Thyroid gland (tissue), 4 donors: ENCODE measurements around the gene ACIN1.

Experiments
- POLR2A ChIP-seq, 2 donors: fragments of 450-650 bp; IDR thresholded peaks; one replicate each; pipeline ENCODE4 v1.6.1; 2017; ENCODE audit warnings: antibody characterized with exemption in 2 of 2, mild to moderate bottlenecking in 2 of 2, moderate library complexity in 1 of 2
- TF ChIP-seq, protein P1 (sequence below), 6 experiments: fragments of 200-600 bp in 3 of 6; fragments of 450-650 bp in 3 of 6; sonication (generic) in 3 of 6; IDR thresholded peaks; one replicate each; pipeline ENCODE4 v1.5.1; 2016 to 2019; ENCODE audit warnings: antibody characterized with exemption in 6 of 6, mild to moderate bottlenecking in 2 of 6, inconsistent platforms in 1 of 6, moderate library complexity in 1 of 6

- TF ChIP-seq, protein P1, sequence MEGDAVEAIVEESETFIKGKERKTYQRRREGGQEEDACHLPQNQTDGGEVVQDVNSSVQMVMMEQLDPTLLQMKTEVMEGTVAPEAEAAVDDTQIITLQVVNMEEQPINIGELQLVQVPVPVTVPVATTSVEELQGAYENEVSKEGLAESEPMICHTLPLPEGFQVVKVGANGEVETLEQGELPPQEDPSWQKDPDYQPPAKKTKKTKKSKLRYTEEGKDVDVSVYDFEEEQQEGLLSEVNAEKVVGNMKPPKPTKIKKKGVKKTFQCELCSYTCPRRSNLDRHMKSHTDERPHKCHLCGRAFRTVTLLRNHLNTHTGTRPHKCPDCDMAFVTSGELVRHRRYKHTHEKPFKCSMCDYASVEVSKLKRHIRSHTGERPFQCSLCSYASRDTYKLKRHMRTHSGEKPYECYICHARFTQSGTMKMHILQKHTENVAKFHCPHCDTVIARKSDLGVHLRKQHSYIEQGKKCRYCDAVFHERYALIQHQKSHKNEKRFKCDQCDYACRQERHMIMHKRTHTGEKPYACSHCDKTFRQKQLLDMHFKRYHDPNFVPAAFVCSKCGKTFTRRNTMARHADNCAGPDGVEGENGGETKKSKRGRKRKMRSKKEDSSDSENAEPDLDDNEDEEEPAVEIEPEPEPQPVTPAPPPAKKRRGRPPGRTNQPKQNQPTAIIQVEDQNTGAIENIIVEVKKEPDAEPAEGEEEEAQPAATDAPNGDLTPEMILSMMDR (IDR thresholded peaks at IDR 0.05): no peak
- TF ChIP-seq POLR2A (IDR thresholded peaks at IDR 0.05): no peak
Measured at GRCh38 chr14:23093526-23093925, 1.4 kb downstream of the ACIN1 start.
